ENCODE results near the gene ZNF28. TPM values are rescaled to one million over a fixed set of nuclear protein-coding genes. Genes with fewer than 3 reads are reported as not detected.
"Not testable (repeated sequence)": the region's sequence is repeated elsewhere in the genome, so short reads cannot be mapped to it uniquely, and the experiment has no call there.

Gene ZNF28
- total RNA-seq, 2 donors from 2014 or later, result 5.3 to 7.3 TPM

DNA sequence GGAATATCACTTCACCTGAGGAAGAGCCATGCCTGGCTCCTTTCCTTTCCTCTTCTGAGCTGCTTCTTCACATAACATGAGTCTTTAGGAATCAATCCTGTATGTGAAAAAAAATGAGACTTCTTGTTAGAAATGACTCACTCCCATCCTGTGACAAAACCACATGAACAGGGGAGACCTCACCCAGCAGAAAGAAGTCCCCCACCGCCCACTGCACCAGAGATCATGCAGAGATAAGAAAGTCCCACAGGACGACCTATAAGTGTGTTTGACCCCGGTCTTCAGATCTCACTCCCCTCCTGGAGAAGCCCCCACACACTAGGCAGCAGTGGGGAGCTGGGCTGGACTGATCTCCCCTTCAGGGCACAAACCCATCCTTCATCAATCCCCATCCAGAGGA lies 42.6 kb downstream of the ZNF28 start:
- H3K36me3 ChIP-seq (replicated peaks in 1 of 2; ENCODE audit: insufficient read depth in 1 of 2, low read depth in 2 of 2), result no peaks in the 10 kb centered on the region
- TF ChIP-seq CTCF (IDR thresholded peaks at IDR 0.05) (no peak), POLR2A (IDR thresholded peaks at IDR 0.05) (no peak)
- intact Hi-C loops (cut with DNase I), result no loop called here
- no peak for DNase-seq
- no peaks in the 10 kb centered on the region for H3K27me3 ChIP-seq
- no peaks in the 10 kb centered on the region for H3K4me1 ChIP-seq
- no peak overlapping the region for H3K4me3 ChIP-seq
- no peak overlapping the region for H3K27ac ChIP-seq
- no peak for ATAC-seq
- 71 to 77% methylated on average over 3 of the region's 3 CpGs for WGBS, 2 donors
- H3K9me3 ChIP-seq, result no peaks in the 10 kb centered on the region

GRCh38 chr19:52756447-52756846 lies 65.0 kb downstream of the ZNF28 start:
- not testable (repeated sequence) for H3K36me3 ChIP-seq (replicated peaks in 1 of 2; ENCODE audit: insufficient read depth in 1 of 2, low read depth in 2 of 2)

GRCh38 chr19:52749780-52750179 lies 71.7 kb downstream of the ZNF28 start:
- 40 to 66% methylated on average over 4 of the region's 4 CpGs for WGBS, 2 donors
- Histone ChIP-seq H3K4me3 (no peak overlapping the region), H3K4me1 (no peaks in the 10 kb centered on the region), H3K27ac (no peak overlapping the region), H3K9me3 (no peaks in the 10 kb centered on the region), H3K36me3 (replicated peaks in 1 of 2; ENCODE audit: insufficient read depth in 1 of 2, low read depth in 2 of 2) (no peaks in the 10 kb centered on the region), H3K27me3 (no peaks in the 10 kb centered on the region)
- TF ChIP-seq POLR2A (IDR thresholded peaks at IDR 0.05) (no peak), CTCF (IDR thresholded peaks at IDR 0.05) (no peak)
- intact Hi-C loops (cut with DNase I), result no loop called here
- DNase-seq (no peak), ATAC-seq (no peak)

More at GRCh38 chr19:52756447-52756846, 65.0 kb downstream of the ZNF28 start:
- H3K9me3 ChIP-seq; DNase-seq; H3K27me3 ChIP-seq; H3K27ac ChIP-seq; ATAC-seq; H3K4me3 ChIP-seq; intact Hi-C loops (cut with DNase I); H3K4me1 ChIP-seq: not testable (repeated sequence)
- 82 to 89% methylated on average over 2 of the region's 2 CpGs for WGBS, 2 donors

DNA sequence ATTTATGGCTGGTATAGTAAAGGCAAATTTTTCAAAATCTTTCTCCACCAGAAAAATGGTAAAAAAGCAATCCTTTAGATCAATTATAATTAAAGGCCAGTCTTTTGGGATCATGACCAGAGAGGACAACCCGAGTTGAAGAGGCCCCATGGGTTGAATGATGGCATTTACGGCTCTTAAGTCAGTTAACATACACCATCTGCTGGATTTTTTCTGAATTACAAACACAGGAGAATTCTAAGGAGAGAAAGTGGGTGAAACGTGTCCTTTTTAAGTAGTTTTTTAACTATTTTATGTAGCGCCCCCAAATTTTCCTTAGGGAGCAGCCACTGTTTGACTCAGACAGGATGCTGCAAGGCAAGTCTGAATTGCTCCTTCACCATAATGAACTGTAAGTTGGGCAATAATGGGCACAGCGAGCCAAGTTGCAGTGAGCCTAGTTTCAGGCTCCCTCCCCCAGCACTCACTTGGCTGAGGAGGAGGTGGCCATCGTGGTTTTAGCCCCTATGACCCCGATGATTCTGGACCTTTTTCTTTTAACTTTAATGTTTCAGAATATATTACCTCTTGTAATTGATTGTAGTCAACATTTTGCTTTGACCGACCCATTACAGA lies 73.0 kb downstream of the ZNF28 start:
- Histone ChIP-seq H3K27ac (no peak overlapping the region), H3K36me3 (replicated peaks in 1 of 2; ENCODE audit: insufficient read depth in 1 of 2, low read depth in 2 of 2) (no peaks in the 10 kb centered on the region), H3K4me3 (no peak overlapping the region), H3K4me1 (no peaks in the 10 kb centered on the region), H3K27me3 (no peaks in the 10 kb centered on the region), H3K9me3 (no peaks in the 10 kb centered on the region)
- WGBS, 2 donors, result 19 to 23% methylated on average over 8 of the region's 8 CpGs
- TF ChIP-seq CTCF (IDR thresholded peaks at IDR 0.05) (peak in 4 of 7 experiments; percentile 36 to 55 (median 48)), POLR2A (IDR thresholded peaks at IDR 0.05) (no peak)
- intact Hi-C loops (cut with DNase I), result no loop called here
- no peak for ATAC-seq
- peak in 1 of 4 donors; percentile 22 for DNase-seq

Other genes starting within 250 kb of the ZNF28 start
- gene ZNF83, start 183.3 kb downstream of the ZNF28 start, total RNA-seq, result 10 to 100 TPM; 30.7 to 46.2 TPM
- 10 to 100 TPM in 1 of 2 donors, 1 to 10 TPM in 1; 6.0 to 19.8 TPM for gene ZNF611, start 86.6 kb downstream of the ZNF28 start, total RNA-seq
- gene ZNF600, start 34.8 kb downstream of the ZNF28 start, total RNA-seq, result 10 to 100 TPM in 1 of 2 donors, 1 to 10 TPM in 1; 7.3 to 10.9 TPM
- gene ZNF468, start 36.0 kb upstream of the ZNF28 start, total RNA-seq, result 10 to 100 TPM in 1 of 2 donors, 1 to 10 TPM in 1; 6.6 to 16.1 TPM
- 1 to 10 TPM; 2.3 to 9.2 TPM for gene ZNF320, start 76.0 kb upstream of the ZNF28 start, total RNA-seq
- 1 to 10 TPM; 6.3 to 6.7 TPM for gene ZNF888, start 101.8 kb upstream of the ZNF28 start, total RNA-seq
- gene ZNF816, start 141.2 kb upstream of the ZNF28 start, total RNA-seq, result 1 to 10 TPM; 4.9 to 7.5 TPM
- gene ERVV-1, start 192.3 kb upstream of the ZNF28 start, total RNA-seq, result not detected
- not detected for gene ERVV-2, start 223.1 kb upstream of the ZNF28 start, total RNA-seq